CD4-positive, alpha-beta T cell (primary cell): ENCODE results near the gene CRLF1. TPM values are rescaled to one million over a fixed set of nuclear protein-coding genes. Genes with fewer than 3 reads are reported as not detected.

Source experiments
- ATAC-seq: fragments of 200-7000 bp; cut with Tn5 transposase; one replicate; pipeline ENCODE4 v1.10.0; 2022; ENCODE audit warnings: mild to moderate bottlenecking; ENCODE audit not compliant: poor library complexity
- CTCF ChIA-PET: fragments of 350-600 bp; sonication (Branson Sonifier 250); formaldehyde crosslinking; loops from one replicate; lab custom pipeline; 2021; ENCODE audit warnings: antibody characterized with exemption, inconsistent platforms; lab: Charles Lee
- POLR2A ChIA-PET: fragments of 350-600 bp; sonication (Branson Sonifier 250); formaldehyde crosslinking; loops from one replicate; lab custom pipeline; 2021; ENCODE audit warnings: antibody characterized with exemption, inconsistent platforms; lab: Charles Lee
- DNase-seq, 14 experiments: peaks; one replicate each; pipeline ENCODE4 v3.0.0-alpha.2; 2013 to 2020; ENCODE audit warnings: mixed read lengths in 2 of 14
- H3K27ac ChIP-seq, 2 donors: one replicate each; pipeline versions ENCODE4 v1.5.1 to v1.7.0; 2013; ENCODE audit warnings: low read length in 2 of 2, low read depth in 1 of 2, mild to moderate bottlenecking in 1 of 2
- H3K27me3 ChIP-seq, 2 experiments: 1 replicate in 1 of 2; 2 replicates in 1 of 2; pipeline versions ENCODE4 v1.6.1 to v1.7.0; 2013; ENCODE audit warnings: low read length in 2 of 2, control low read depth in 1 of 2, mild to moderate bottlenecking in 1 of 2, moderate library complexity in 1 of 2; ENCODE audit not compliant: insufficient read depth in 2 of 2, control insufficient read depth in 1 of 2
- H3K36me3 ChIP-seq: one replicate; pipeline ENCODE4 v1.6.1; 2013; ENCODE audit warnings: low read length, control low read depth; ENCODE audit not compliant: insufficient read depth
- H3K4me1 ChIP-seq: one replicate; pipeline ENCODE4 v1.6.1; 2013; ENCODE audit warnings: low read length, control low read depth; ENCODE audit not compliant: insufficient read depth
- H3K4me3 ChIP-seq: one replicate; pipeline ENCODE4 v1.5.1; 2013; ENCODE audit warnings: mild to moderate bottlenecking, low read length, moderate library complexity
- H3K9me3 ChIP-seq, 2 experiments: 1 replicate in 1 of 2; 2 replicates in 1 of 2; pipeline versions ENCODE4 v1.6.1 to v1.7.0; 2013; ENCODE audit warnings: low read length in 2 of 2, mild to moderate bottlenecking in 2 of 2, control low read depth in 1 of 2, moderate library complexity in 1 of 2; ENCODE audit not compliant: control insufficient read depth in 1 of 2, insufficient read depth in 1 of 2
- H3K27ac Mint-ChIP-seq: one replicate; pipeline ENCODE4 v1.8.0; 2020; ENCODE audit warnings: mixed read lengths
- H3K27me3 Mint-ChIP-seq: one replicate; pipeline ENCODE4 v1.8.0; 2021; ENCODE audit warnings: mixed read lengths
- H3K36me3 Mint-ChIP-seq: one replicate; pipeline ENCODE4 v1.8.0; 2021; ENCODE audit warnings: low read depth, mixed read lengths
- H3K4me1 Mint-ChIP-seq: one replicate; pipeline ENCODE4 v1.8.0; 2021; ENCODE audit warnings: low read depth, mixed read lengths
- H3K4me3 Mint-ChIP-seq: one replicate; pipeline ENCODE4 v1.8.0; 2020; ENCODE audit warnings: mild to moderate bottlenecking, mixed read lengths
- H3K9me3 Mint-ChIP-seq: one replicate; pipeline ENCODE4 v1.8.0; 2020; ENCODE audit warnings: mixed read lengths
- CTCF ChIP-seq: fragments of 200-600 bp; IDR thresholded peaks from one replicate; pipeline ENCODE4 v1.8.0; 2022; ENCODE audit warnings: antibody characterized with exemption, mild to moderate bottlenecking
- intact Hi-C, 2 experiments: fragments of 100-400 bp; cut with DNase I in 1 of 2; cut with micrococcal nuclease in 1 of 2; formaldehyde crosslinking; loops; one replicate each; pipeline versions ENCODE4 v1.15.1 to v1.9.0; 2023 to 2025; cut with DNase I, micrococcal nuclease
- total RNA-seq, 174 experiments: library from RNA in 2 of 174; stranded (reverse) in 2 of 174; gene quantifications; one replicate each; pipeline ENCODE4 v1.2.3 and lab custom pipeline; 2021 to 2026

CRLF1 gene
- total RNA-seq, 2 experiments from 2014 or later, result not detected

- Mint-ChIP-seq H3K4me1 (peaks cover 28% of the 10 kb centered on the region), H3K27me3 (no peaks in the 10 kb centered on the region), H3K9me3 (no peaks in the 10 kb centered on the region), H3K4me3 (no peak overlapping the region), H3K36me3 (no peaks in the 10 kb centered on the region), H3K27ac (no peak overlapping the region)
- peaks cover 7% of the 10 kb centered on the region for H3K36me3 ChIP-seq
- no peak overlapping the region for H3K27ac ChIP-seq
- H3K4me1 ChIP-seq, result peaks cover 10% of the 10 kb centered on the region
- CTCF ChIA-PET, result no interaction called here
- no peak overlapping the region for H3K4me3 ChIP-seq
- intact Hi-C loops, result no loop called here
- H3K27me3 ChIP-seq, result no peaks in the 10 kb centered on the region
- POLR2A ChIA-PET, result no interaction called here
- no peak for TF ChIP-seq CTCF
- no peak for DNase-seq
- ATAC-seq, result no peak
- no peaks in the 10 kb centered on the region for H3K9me3 ChIP-seq
Observed at GRCh38 chr19:18646535-18647370, 40.2 kb upstream of the CRLF1 start.

- H3K4me3 Mint-ChIP-seq, result no peak overlapping the region
- Histone ChIP-seq H3K4me1 (peaks cover 10% of the 10 kb centered on the region), H3K36me3 (peaks cover 7% of the 10 kb centered on the region), H3K4me3 (no peak overlapping the region), H3K9me3 (no peaks in the 10 kb centered on the region), H3K27me3 (no peaks in the 10 kb centered on the region), H3K27ac (no peak overlapping the region)
- intact Hi-C loops, result no loop called here
- no peak for DNase-seq
- H3K9me3 Mint-ChIP-seq, result no peaks in the 10 kb centered on the region
- no peaks in the 10 kb centered on the region for H3K36me3 Mint-ChIP-seq
- H3K27ac Mint-ChIP-seq, result no peak overlapping the region
- peaks cover 26% of the 10 kb centered on the region for H3K4me1 Mint-ChIP-seq
- no peak for TF ChIP-seq CTCF
- no peaks in the 10 kb centered on the region for H3K27me3 Mint-ChIP-seq
- ChIA-PET POLR2A (no interaction called here), CTCF (no interaction called here)
- no peak for ATAC-seq
Observed at GRCh38 chr19:18645035-18645511, 38.5 kb upstream of the CRLF1 start.

GRCh38 chr19:18644196-18645034 lies 37.8 kb upstream of the CRLF1 start:
- ATAC-seq, result no peak

More at GRCh38 chr19:18644196-18645034, 37.8 kb upstream of the CRLF1 start:
- intact Hi-C loops, result no loop called here
- Mint-ChIP-seq H3K9me3 (no peaks in the 10 kb centered on the region), H3K27ac (no peak overlapping the region), H3K27me3 (no peaks in the 10 kb centered on the region), H3K4me3 (no peak overlapping the region), H3K36me3 (no peaks in the 10 kb centered on the region), H3K4me1 (peaks cover 19% of the 10 kb centered on the region)
- no peak overlapping the region for H3K27ac ChIP-seq
- peaks cover 3% of the 10 kb centered on the region for H3K36me3 ChIP-seq
- peaks cover 10% of the 10 kb centered on the region for H3K4me1 ChIP-seq
- POLR2A ChIA-PET, result no interaction called here
- CTCF ChIA-PET, result no interaction called here
- TF ChIP-seq CTCF, result no peak
- H3K27me3 ChIP-seq, result no peaks in the 10 kb centered on the region
- DNase-seq, result peak in 1 of 14 experiments; percentile 36
- no peaks in the 10 kb centered on the region for H3K9me3 ChIP-seq
- no peak overlapping the region for H3K4me3 ChIP-seq
